Adrenal gland (tissue), 12 donors: ENCODE measurements around the gene FARP1. TPM values are rescaled to one million over a fixed set of nuclear protein-coding genes. Genes with fewer than 3 reads are reported as not detected.

Experiments
- DNase-seq, 7 donors: peaks; one replicate each; pipeline ENCODE4 v3.0.0-alpha.2; 2019 to 2020
- H3K27ac ChIP-seq, 5 donors: fragments of 200-600 bp; sonication (generic) in 4 of 5; 1 replicate in 3 of 5; 2 replicates in 2 of 5; pipeline versions ENCODE4 v1.5.1 to v1.8.0; 2016 to 2020; ENCODE audit warnings: mild to moderate bottlenecking in 1 of 5
- H3K27me3 ChIP-seq: fragments of 200-600 bp; 2 replicates; pipeline ENCODE4 v1.8.0; 2021
- H3K36me3 ChIP-seq, 2 donors: fragments of 200-600 bp; replicated peaks in 1 of 2; 1 replicate in 1 of 2; 2 replicates in 1 of 2; pipeline versions ENCODE4 v1.5.1 to v1.8.0; 2018 to 2022
- H3K4me1 ChIP-seq, 2 donors: fragments of 200-600 bp; replicated peaks in 1 of 2; 1 replicate in 1 of 2; 2 replicates in 1 of 2; pipeline versions ENCODE4 v1.5.1 to v1.8.0; 2018 to 2021
- H3K4me3 ChIP-seq, 4 donors: fragments of 200-600 bp; sonication (generic) in 3 of 4; one replicate each; pipeline ENCODE4 v1.5.1; 2016 to 2018
- H3K9me3 ChIP-seq, 3 donors: fragments of 200-600 bp; sonication (generic) in 1 of 3; replicated peaks in 1 of 3; 1 replicate in 2 of 3; 2 replicates in 1 of 3; pipeline versions ENCODE4 v1.5.1 to v1.8.0; 2016 to 2021
- POLR2A ChIP-seq, 2 donors: fragments of 450-650 bp; IDR thresholded peaks; one replicate each; pipeline ENCODE4 v1.6.1; 2017; ENCODE audit warnings: antibody characterized with exemption in 2 of 2, mild to moderate bottlenecking in 2 of 2, moderate library complexity in 1 of 2
- WGBS, 4 donors: extraction: QIAGEN DNeasy Blood & Tissue Kit in 2 of 4; methylation state at CpG; one replicate each; pipeline versions ENCODE4 v1.1.5 to v1.1.7; 2013 to 2017; 5-methylcytosine and 5-hydroxymethylcytosine counted together
- intact Hi-C, 2 donors: fragments of 100-400 bp; cut with DNase I; formaldehyde crosslinking; loops; one replicate each; pipeline versions ENCODE4 v1.14.1 to v1.15.0; 2022 to 2023
- polyA plus RNA-seq, 3 donors: library from polyadenylated mRNA; stranded (reverse); fragments of 200-250 nt in 2 of 3; fragments of 350-450 nt in 1 of 3; fragmentation: Illumina TruSeq in 1 of 3; extraction: RNeasy Lipid Tissue Mini Kit (QIAGEN cat#74804) in 1 of 3; gene quantifications; one replicate each; pipeline ENCODE4 v1.2.3, GENCODE V29; 2013 to 2014
- total RNA-seq, 9 donors: library from RNA; depleted of rRNA in 4 of 9; stranded (reverse); fragments of >200 nt in 4 of 9; fragments of 120-200 nt in 1 of 9; fragmentation: NEBNext Ultra II Directional in 1 of 9; extraction: Animal tissue kit (Norgen Biotek cat#: 25700) in 1 of 9; gene quantifications; one replicate each; pipeline versions ENCODE4 v1.1.0 to v1.2.4, GENCODE V29; 2013 to 2023
- TF ChIP-seq, protein P1 (sequence below), 6 experiments: fragments of 450-650 bp in 4 of 6; fragments of 200-600 bp in 2 of 6; sonication (generic) in 1 of 6; IDR thresholded peaks; 1 replicate in 5 of 6; 2 replicates in 1 of 6; pipeline versions ENCODE4 v1.5.1 to v1.8.0; 2016 to 2021; ENCODE audit warnings: antibody characterized with exemption in 6 of 6, mild to moderate bottlenecking in 2 of 6, moderate library complexity in 1 of 6
- donor health status: healthy with polysubstance abuse.
- donor health status: Bipolar disorder and iron deficiency.
- donor health status: DM: yes; HTN: yes; CAD: no.
- donor health status: DM: no; HTN: no; CAD: no.
- donor health status: DM: no; HTN: no; CAD: no.
- donor health status: DM: yes; HTN: yes; CAD: no.

The FARP1 gene
- total and polyA plus RNA-seq, 12 donors = 27.1 to 304 (median 71.6) TPM

DNA sequence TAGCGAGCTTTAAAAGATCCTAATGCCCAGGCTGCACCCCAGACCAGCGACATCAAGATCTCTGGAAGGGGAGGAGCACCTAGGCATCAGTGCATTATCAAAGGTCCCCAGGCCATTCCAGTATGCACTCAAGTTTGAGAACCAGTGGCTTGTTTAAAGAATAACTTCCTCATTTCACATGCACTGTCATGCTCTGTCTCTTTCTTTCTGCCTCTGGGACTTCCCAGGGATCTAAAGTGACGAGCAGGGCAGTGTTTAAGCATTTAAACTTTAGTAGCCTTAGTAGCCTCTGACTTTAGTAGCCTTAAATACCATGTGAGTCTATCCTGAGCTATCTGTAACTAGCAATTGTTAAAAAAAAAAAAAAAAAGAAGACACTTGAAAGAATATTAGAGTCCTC, 8.9 kb upstream of the FARP1 start:
- Histone ChIP-seq H3K9me3 (no peaks in the 10 kb centered on the region), H3K4me3 (no peak overlapping the region), H3K27me3 (no peaks in the 10 kb centered on the region), H3K4me1 (no peaks in the 10 kb centered on the region), H3K27ac (no peak overlapping the region), H3K36me3 (no peaks in the 10 kb centered on the region)
- 61 to 85% (median 79%) methylated on average over 1 to 3 of the region's 3 CpGs for WGBS, 4 donors
- intact Hi-C loops = no loop called here
- no peak for DNase-seq
- TF ChIP-seq, protein P1, sequence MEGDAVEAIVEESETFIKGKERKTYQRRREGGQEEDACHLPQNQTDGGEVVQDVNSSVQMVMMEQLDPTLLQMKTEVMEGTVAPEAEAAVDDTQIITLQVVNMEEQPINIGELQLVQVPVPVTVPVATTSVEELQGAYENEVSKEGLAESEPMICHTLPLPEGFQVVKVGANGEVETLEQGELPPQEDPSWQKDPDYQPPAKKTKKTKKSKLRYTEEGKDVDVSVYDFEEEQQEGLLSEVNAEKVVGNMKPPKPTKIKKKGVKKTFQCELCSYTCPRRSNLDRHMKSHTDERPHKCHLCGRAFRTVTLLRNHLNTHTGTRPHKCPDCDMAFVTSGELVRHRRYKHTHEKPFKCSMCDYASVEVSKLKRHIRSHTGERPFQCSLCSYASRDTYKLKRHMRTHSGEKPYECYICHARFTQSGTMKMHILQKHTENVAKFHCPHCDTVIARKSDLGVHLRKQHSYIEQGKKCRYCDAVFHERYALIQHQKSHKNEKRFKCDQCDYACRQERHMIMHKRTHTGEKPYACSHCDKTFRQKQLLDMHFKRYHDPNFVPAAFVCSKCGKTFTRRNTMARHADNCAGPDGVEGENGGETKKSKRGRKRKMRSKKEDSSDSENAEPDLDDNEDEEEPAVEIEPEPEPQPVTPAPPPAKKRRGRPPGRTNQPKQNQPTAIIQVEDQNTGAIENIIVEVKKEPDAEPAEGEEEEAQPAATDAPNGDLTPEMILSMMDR (IDR thresholded peaks at IDR 0.05) = no peak
- TF ChIP-seq POLR2A (IDR thresholded peaks at IDR 0.05) = no peak

DNA sequence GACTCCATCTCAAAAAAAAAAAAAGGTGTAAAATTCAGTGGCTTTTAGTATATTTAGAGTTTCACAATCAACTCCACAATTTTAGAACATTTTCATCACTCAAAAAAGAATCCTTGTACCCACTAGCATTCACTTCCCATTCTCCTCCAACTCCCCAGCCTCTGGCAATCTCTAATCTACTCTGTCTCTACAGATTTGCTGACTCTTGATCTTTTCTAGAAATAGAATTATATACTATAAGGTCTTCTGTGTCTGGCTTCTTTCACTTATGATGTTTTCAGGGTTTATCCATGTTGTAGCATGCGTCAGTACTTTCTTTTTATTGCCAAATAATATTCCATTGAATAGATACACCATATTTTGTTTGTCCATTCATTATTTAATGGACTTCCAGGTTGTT, 8.0 kb upstream of the FARP1 start:
- 95 to 100% (median 98%) methylated on average over 1 of the region's 1 CpG for WGBS, 4 donors
- intact Hi-C loops = no loop called here
- Histone ChIP-seq H3K9me3 (no peaks in the 10 kb centered on the region), H3K4me1 (no peaks in the 10 kb centered on the region), H3K4me3 (no peak overlapping the region), H3K27me3 (no peaks in the 10 kb centered on the region), H3K36me3 (no peaks in the 10 kb centered on the region), H3K27ac (no peak overlapping the region)
- no peak for TF ChIP-seq POLR2A (IDR thresholded peaks at IDR 0.05)
- TF ChIP-seq, protein P1 (IDR thresholded peaks at IDR 0.05) = no peak
- DNase-seq = no peak

DNA sequence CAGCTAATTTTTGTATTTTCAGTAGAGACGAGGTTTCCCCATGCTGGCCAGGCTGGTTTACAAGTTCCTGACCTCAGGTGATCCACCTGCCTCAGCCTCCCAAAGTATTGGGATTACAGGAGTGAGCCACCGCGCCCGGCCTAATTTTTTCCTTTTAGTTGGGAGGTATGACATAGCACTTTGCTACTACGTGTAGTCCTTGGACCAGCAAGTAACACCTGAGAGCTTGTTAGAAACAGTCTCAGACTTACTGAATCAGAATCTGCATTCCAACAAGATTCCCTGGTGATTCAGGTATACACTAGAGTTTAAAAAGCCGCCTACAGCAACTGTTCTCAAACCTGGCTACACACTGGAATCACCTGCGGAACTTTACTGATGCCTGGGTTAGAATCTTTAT, 1.8 kb upstream of the FARP1 start:
- intact Hi-C loops = loop anchor here (10.0 kb wide), 2 partner anchors 74 to 254 kb away; no protein-coding TSS in a partner anchor
- H3K4me3 ChIP-seq = no peak overlapping the region
- 94 to 100% (median 96%) methylated on average over 4 to 7 of the region's 7 CpGs for WGBS, 4 donors

DNA sequence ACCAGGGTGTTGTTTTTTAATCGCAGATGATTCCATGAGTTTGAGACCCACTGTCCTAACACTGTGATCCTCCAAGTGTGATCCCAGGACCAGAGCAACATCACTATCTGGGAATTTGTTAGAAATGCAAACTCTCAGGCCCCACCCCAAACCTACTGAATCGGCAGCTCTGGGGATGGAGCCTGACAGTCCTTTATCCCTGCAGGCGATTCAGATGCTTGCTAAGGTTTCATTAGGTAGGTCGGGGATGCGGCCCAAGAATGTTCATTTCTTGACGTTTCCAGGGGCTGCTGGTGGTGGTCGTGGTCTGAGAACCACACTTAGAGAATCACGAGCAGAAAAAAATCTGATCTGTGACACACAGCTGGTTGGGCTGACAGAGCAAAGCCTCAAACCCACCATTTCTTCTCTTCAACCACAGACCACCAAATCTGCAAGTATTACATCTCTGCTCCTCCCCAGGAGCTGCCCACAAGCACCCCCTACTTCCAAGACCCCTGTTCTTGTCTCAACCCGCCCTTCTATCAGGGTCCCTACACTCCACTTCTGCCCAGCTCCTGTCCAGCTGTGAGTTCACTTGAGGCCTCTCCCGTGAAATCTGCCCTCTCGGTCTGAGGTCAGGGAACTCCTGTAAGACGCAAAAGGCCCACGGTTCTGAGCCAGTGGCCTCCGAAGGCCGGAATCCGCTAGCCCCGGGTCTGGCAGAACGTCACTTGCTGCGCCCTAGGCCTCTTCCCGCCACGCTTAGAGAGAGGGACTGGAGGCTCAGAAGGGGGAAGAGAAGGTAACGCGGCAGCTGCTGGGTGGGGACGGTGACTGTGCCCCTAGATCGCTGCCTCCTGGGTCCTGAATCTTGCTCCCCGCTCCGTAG, 1.1 kb upstream of the FARP1 start:
- WGBS, 4 donors = 34 to 44% (median 40%) methylated on average over 9 to 27 of the region's 27 CpGs
- Histone ChIP-seq H3K27me3 (no peaks in the 10 kb centered on the region), H3K9me3 (no peaks in the 10 kb centered on the region), H3K36me3 (no peaks in the 10 kb centered on the region), H3K27ac (peak overlapping the region in 4 of 5 donors; percentile 67 to 85 (median 80)), H3K4me3 (peak overlapping the region in 3 of 4 donors; percentile 54 to 95 (median 80)), H3K4me1 (peaks cover 26% of the 10 kb centered on the region in 2 donors)
- intact Hi-C loops = loop anchor here (10.0 kb wide), 2 partner anchors 73 to 253 kb away; no protein-coding TSS in a partner anchor
- peak; percentile 60 to 83 (median 67) for DNase-seq
- TF ChIP-seq POLR2A (IDR thresholded peaks at IDR 0.05) = no peak
- TF ChIP-seq, protein P1 (IDR thresholded peaks at IDR 0.05) = no peak

More for the DNA sequence above, 1.8 kb upstream of the FARP1 start:
- Histone ChIP-seq H3K36me3 (no peaks in the 10 kb centered on the region), H3K4me1 (peaks cover 19% of the 10 kb centered on the region in 2 donors), H3K27me3 (no peaks in the 10 kb centered on the region), H3K27ac (no peak overlapping the region), H3K9me3 (no peaks in the 10 kb centered on the region)
- DNase-seq = no peak
- no peak for TF ChIP-seq POLR2A (IDR thresholded peaks at IDR 0.05)
- TF ChIP-seq, protein P1 (IDR thresholded peaks at IDR 0.05) = no peak
